A549 (cell line): ENCODE results near the gene FNBP1L. TPM values are rescaled to one million over a fixed set of nuclear protein-coding genes. Genes with fewer than 3 reads are reported as not detected.

Source experiments
- ATAC-seq, 2 experiments: fragments of 200-7000 bp in 1 of 2; fragments of >200 bp in 1 of 2; cut with Nextera tagmentation in 1 of 2; cut with Tn5 transposase in 1 of 2; 3 replicates each; pipeline versions ENCODE4 v1.8.0 to v1.9.1; 2018 to 2020; ENCODE audit warnings: mild to moderate bottlenecking in 1 of 2, moderate library complexity in 1 of 2
- CTCF ChIA-PET: fragments of 300-600 bp; sonication (Branson Sonifier 250); formaldehyde crosslinking; extraction: SDS; loops from one replicate; lab custom pipeline; 2021; ENCODE audit warnings: antibody characterized with exemption, inconsistent platforms; lab: Yijun Ruan, JAX
- POLR2A ChIA-PET: fragments of 350-600 bp; formaldehyde crosslinking; extraction: SDS; loops from one replicate; lab custom pipeline; 2021; ENCODE audit warnings: antibody characterized with exemption, inconsistent platforms; lab: Yijun Ruan, JAX
- DNase-seq, 2 experiments: peaks; one replicate each; pipeline versions ENCODE4 v3.0.0 to v3.0.0-alpha.2; 2011 to 2016; ENCODE audit warnings: low read depth in 1 of 2, low spot score in 1 of 2
- FAIRE-seq: peaks from 2 replicates; lab custom pipeline; 2011; peaks lifted over from hg19 to GRCh38; lab: Jason Lieb, UNC
- H3K27ac ChIP-seq, 2 experiments: fragments of >200 bp; sonication (Bioruptor Twin); formaldehyde crosslinking; 3 replicates each; pipeline ENCODE4 v1.5.1; 2016 to 2017
- H3K4me1 ChIP-seq: fragments of >200 bp; sonication (Bioruptor Twin); formaldehyde crosslinking; 3 replicates; pipeline ENCODE4 v1.6.1; 2016
- H3K4me2 ChIP-seq: fragments of >200 bp; sonication (Bioruptor Twin); formaldehyde crosslinking; 3 replicates; pipeline ENCODE4 v1.6.1; 2016
- H3K4me3 ChIP-seq: fragments of >200 bp; sonication (Bioruptor Twin); formaldehyde crosslinking; 3 replicates; pipeline ENCODE4 v1.5.1; 2016
- H3K9me3 ChIP-seq: fragments of >200 bp; sonication (Bioruptor Twin); formaldehyde crosslinking; 3 replicates; pipeline ENCODE4 v1.6.1; 2016
- BCL3 ChIP-seq: fragments of >200 bp; sonication (Bioruptor Twin); formaldehyde crosslinking; IDR thresholded peaks from 3 replicates; pipeline ENCODE4 v1.6.1; 2016
- BHLHE40 ChIP-seq: IDR thresholded peaks from 2 replicates; pipeline ENCODE4 v1.6.1; 2012; ENCODE audit warnings: low read depth, low read length, inconsistent platforms
- ELK1 ChIP-seq: fragments of 150-350 bp; IDR thresholded peaks from 2 replicates; pipeline ENCODE4 v1.6.1; 2014; ENCODE audit warnings: low read depth, mild to moderate bottlenecking, low read length
- EP300 ChIP-seq, 2 experiments: fragments of >200 bp; sonication (Bioruptor Twin); formaldehyde crosslinking; IDR thresholded peaks; 2 replicates in 1 of 2; 3 replicates in 1 of 2; pipeline ENCODE4 v1.6.1; 2016 to 2017
- FOSL2 ChIP-seq, 2 experiments: fragments of 450-650 bp in 1 of 2; fragments of >200 bp in 1 of 2; sonication (Bioruptor Twin) in 1 of 2; formaldehyde crosslinking; IDR thresholded peaks; 2 replicates each; pipeline versions ENCODE4 v1.5.0 to v1.6.1; 2016 to 2020; ENCODE audit warnings: mild to moderate bottlenecking in 1 of 2, moderate library complexity in 1 of 2
- HDAC2 ChIP-seq: fragments of 200-600 bp; sonication (generic); IDR thresholded peaks from 2 replicates; pipeline ENCODE4 v1.6.1; 2016
- HEYL ChIP-seq: fragments of 250-450 bp; sonication (Bioruptor Pico); IDR thresholded peaks from 2 replicates; pipeline ENCODE4 v1.8.0; 2021; ENCODE audit warnings: mild to moderate bottlenecking, moderate library complexity
- JUN ChIP-seq, 2 experiments: fragments of >200 bp; sonication (Bioruptor Twin); formaldehyde crosslinking; IDR thresholded peaks; 2 replicates in 1 of 2; 3 replicates in 1 of 2; pipeline ENCODE4 v1.6.1; 2016 to 2017
- NPAS2 ChIP-seq: fragments of 250-450 bp; sonication (Bioruptor Pico); IDR thresholded peaks from 2 replicates; pipeline ENCODE4 v1.8.0; 2022; ENCODE audit warnings: mild to moderate bottlenecking, moderate library complexity, borderline replicate concordance
- PHF8 ChIP-seq: fragments of 200-600 bp; sonication (generic); IDR thresholded peaks from 2 replicates; pipeline ENCODE4 v1.6.1; 2016; ENCODE audit warnings: low read depth, mild to moderate bottlenecking, antibody characterized with exemption, moderate library complexity, borderline replicate concordance
- POLR2A ChIP-seq: IDR thresholded peaks from 2 replicates; pipeline ENCODE4 v1.6.1; 2012; ENCODE audit warnings: mild to moderate bottlenecking, low read length
- POLR2AphosphoS2 ChIP-seq: conservative IDR thresholded peaks from 2 replicates; pipeline ENCODE4 v1.6.1; 2012; ENCODE audit warnings: low read length, improper control_type of control experiment, inconsistent platforms
- RAD21 ChIP-seq, 2 experiments: fragments of >200 bp in 1 of 2; sonication (Bioruptor Twin) in 1 of 2; formaldehyde crosslinking in 1 of 2; IDR thresholded peaks in 1 of 2; conservative IDR thresholded peaks in 1 of 2; 2 replicates in 1 of 2; 3 replicates in 1 of 2; pipeline ENCODE4 v1.6.1; 2012 to 2018; ENCODE audit warnings: inconsistent platforms in 1 of 2
- RNF2 ChIP-seq: fragments of 200-600 bp; sonication (generic); IDR thresholded peaks from 2 replicates; pipeline ENCODE4 v1.6.1; 2016; ENCODE audit warnings: low read depth, mild to moderate bottlenecking, antibody characterized with exemption, moderate library complexity, borderline replicate concordance
- ZC3H11A ChIP-seq: fragments of 450-650 bp; IDR thresholded peaks from 2 replicates; pipeline ENCODE4 v1.6.1; 2014; ENCODE audit warnings: antibody characterized with exemption, mild to moderate bottlenecking
- ZNF302 ChIP-seq: fragments of 250-450 bp; sonication (Bioruptor Pico); IDR thresholded peaks from 2 replicates; pipeline ENCODE4 v1.9.0; 2021; ENCODE audit warnings: inconsistent platforms, mild to moderate bottlenecking, moderate library complexity
- WGBS: methylation state at CpG from one replicate; pipeline ENCODE4 v1.1.6; 2017; ENCODE audit errors: missing lambda C conversion rate; 5-methylcytosine and 5-hydroxymethylcytosine counted together
- polyA minus RNA-seq: library from RNA; depleted of rRNA, polyadenylated mRNA; stranded (reverse); fragments of >200 nt; gene quantifications from 2 replicates; pipeline ENCODE4 v1.2.3, GENCODE V29; 2011; rRNA and poly(A)+ RNA removed
- polyA plus RNA-seq, 4 experiments: library from polyadenylated mRNA; depleted of rRNA in 3 of 4; stranded (reverse); fragments of >200 nt; fragmentation: RNase III in 1 of 4; extraction: RNeasy Plus Mini Kit Qiagen cat#74134 plus additional on column Dnase treatment in 1 of 4; gene quantifications; 2 replicates in 3 of 4; 3 replicates in 1 of 4; pipeline ENCODE4 v1.2.3, GENCODE V29; 2011 to 2017
- TF ChIP-seq, protein P1 (sequence below): fragments of >200 bp; sonication (Bioruptor Twin); formaldehyde crosslinking; IDR thresholded peaks from 3 replicates; pipeline ENCODE4 v1.5.1; 2016
- TF ChIP-seq, protein P2 (sequence below): fragments of 200-600 bp; sonication (generic); IDR thresholded peaks from 2 replicates; pipeline ENCODE4 v1.6.1; 2016; ENCODE audit warnings: antibody characterized with exemption, mild to moderate bottlenecking, moderate library complexity

FNBP1L gene
- polyA plus RNA-seq (2011; rRNA removed), result 31.3 and 42.3 TPM in 2 replicates
- polyA plus RNA-seq (2012; cell fraction: cytosol; rRNA removed), result 5.7 and 6.1 TPM in 2 replicates
- 3.4 and 6.0 TPM in 2 replicates for polyA plus RNA-seq (2012; cell fraction: nucleus; rRNA removed)
- polyA plus RNA-seq (2017; fragmentation: RNase III; extraction: RNeasy Plus Mini Kit Qiagen cat#74134 plus additional on column Dnase treatment), result 17.8 to 19.8 TPM (median 19.4 TPM) in 3 replicates
- 16.9 and 17.3 TPM in 2 replicates for polyA minus RNA-seq

DNA sequence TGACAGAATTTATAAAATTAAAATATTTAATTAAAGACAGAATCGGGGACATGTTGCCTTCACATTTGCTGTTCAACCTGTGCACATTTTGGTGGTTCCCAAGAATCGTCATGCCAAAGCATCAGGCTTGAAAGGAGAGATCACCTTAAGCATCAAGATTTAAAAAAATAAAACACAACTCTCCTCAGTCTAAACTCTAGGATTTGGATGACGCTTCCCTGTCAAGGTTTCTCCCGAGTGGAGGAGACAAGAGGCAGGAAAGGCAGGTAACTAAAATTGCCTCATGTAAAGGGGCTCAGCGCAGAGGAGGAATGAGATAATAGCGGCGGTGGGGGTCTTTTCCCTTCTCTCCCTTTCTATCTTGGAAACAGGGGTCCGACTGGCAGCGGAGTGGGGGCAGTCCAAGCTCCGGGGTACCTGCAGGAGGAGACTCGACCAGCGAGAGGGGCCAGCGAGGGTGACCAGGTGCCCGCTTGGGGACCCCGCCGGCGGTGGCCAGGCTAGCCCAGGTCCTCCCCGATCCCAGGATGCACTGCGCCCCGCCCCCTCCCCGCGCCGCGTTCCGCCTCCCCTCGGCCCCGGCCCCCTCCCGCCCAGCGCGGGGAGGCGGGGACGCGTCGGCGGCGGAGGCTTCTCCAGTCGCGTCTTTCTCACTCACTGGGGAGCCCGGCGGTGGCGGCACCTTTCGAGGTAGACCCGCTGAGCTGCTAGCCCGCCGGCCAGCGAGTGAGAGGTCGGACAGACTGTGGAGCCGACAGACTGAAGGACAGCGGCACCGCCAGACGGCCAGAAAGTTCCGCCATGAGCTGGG is at the start of gene FNBP1L:
Gene FNBP1L (plus strand): TSS at position 638 of the 811 bp plus-strand sequence. CDS start 164 bp downstream, at position 802.
- H3K4me1 ChIP-seq, result peaks cover 24% of the 10 kb centered on the region
- DNase-seq, result peak; percentile 61 to 74
- ChIA-PET CTCF (interaction anchor here (0.5 to 1.3 kb wide), 4 partner anchors 9 to 396 kb away, joined by 3 to 5 read pairs (median 3); no protein-coding TSS in a partner anchor), POLR2A (interaction anchor here (0.7 to 0.8 kb wide), 3 partner anchors 170 to 400 kb away, joined by 3 to 4 read pairs (median 3); no protein-coding TSS in a partner anchor)
- H3K4me3 ChIP-seq, result peak within 1 kb of the TSS; percentile 72
- peak; percentile 45 for TF ChIP-seq POLR2A
- no peak for TF ChIP-seq ZC3H11A
- TF ChIP-seq, protein P1, sequence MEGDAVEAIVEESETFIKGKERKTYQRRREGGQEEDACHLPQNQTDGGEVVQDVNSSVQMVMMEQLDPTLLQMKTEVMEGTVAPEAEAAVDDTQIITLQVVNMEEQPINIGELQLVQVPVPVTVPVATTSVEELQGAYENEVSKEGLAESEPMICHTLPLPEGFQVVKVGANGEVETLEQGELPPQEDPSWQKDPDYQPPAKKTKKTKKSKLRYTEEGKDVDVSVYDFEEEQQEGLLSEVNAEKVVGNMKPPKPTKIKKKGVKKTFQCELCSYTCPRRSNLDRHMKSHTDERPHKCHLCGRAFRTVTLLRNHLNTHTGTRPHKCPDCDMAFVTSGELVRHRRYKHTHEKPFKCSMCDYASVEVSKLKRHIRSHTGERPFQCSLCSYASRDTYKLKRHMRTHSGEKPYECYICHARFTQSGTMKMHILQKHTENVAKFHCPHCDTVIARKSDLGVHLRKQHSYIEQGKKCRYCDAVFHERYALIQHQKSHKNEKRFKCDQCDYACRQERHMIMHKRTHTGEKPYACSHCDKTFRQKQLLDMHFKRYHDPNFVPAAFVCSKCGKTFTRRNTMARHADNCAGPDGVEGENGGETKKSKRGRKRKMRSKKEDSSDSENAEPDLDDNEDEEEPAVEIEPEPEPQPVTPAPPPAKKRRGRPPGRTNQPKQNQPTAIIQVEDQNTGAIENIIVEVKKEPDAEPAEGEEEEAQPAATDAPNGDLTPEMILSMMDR, result no peak
- no peak for TF ChIP-seq POLR2AphosphoS2
- no peak for TF ChIP-seq RAD21 (conservative IDR thresholded peaks at IDR 0.05 in 1 of 2, IDR thresholded peaks at IDR 0.05 in 1 of 2)
- TF ChIP-seq JUN (IDR thresholded peaks at IDR 0.05), result peak in 1 of 2 experiments; percentile 51; a peak in 2 of 5 replicates
- no peak for TF ChIP-seq EP300 (IDR thresholded peaks at IDR 0.05)
- 0 out of 2 replicates have a peak, but pooled peaks have one; percentile 12 for TF ChIP-seq PHF8
- 0 out of 3 replicates have a peak, but pooled peaks have one; percentile 29 for TF ChIP-seq BCL3
- ATAC-seq, result peak; percentile 90 to 91
- no peaks in the 10 kb centered on the region for H3K9me3 ChIP-seq
- peak within 1 kb of the TSS; percentile 77 for H3K4me2 ChIP-seq
- WGBS, result under 1% methylated on average over 10 of the region's 52 CpGs
- peak within 1 kb of the TSS; percentile 79 to 93 for H3K27ac ChIP-seq
- FAIRE-seq, result no peak

DNA sequence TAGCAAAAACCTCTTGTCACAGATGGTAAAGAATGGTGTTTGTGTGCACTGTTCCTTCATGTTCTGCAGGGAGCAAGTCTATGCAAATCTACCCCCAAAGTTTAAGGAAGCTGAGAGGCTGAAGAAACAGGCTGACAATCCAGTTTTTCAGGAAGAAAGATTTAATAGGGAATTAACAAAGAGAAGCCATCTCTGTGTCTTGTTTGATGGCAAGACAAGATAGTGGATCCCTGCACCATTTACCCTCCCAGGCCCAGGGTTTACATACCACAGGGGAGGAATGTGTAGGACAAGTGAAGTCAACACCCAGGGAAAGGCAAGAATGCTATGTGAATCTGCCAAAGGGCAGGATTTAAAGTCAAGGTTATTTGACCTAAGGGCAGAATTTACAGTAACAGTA is 48.1 kb upstream of the FNBP1L start:
- FAIRE-seq, result no peak
- no peak overlapping the region for H3K4me3 ChIP-seq
- no peak overlapping the region for H3K4me2 ChIP-seq
- H3K9me3 ChIP-seq, result no peaks in the 10 kb centered on the region
- ATAC-seq, result no peak
- ChIA-PET CTCF (no interaction called here), POLR2A (no interaction called here)
- DNase-seq, result no peak
- no peaks in the 10 kb centered on the region for H3K4me1 ChIP-seq
- TF ChIP-seq ZNF302 (CRISPR knock-in tag) (no peak), ZC3H11A (no peak), RAD21 (conservative IDR thresholded peaks at IDR 0.05 in 1 of 2, IDR thresholded peaks at IDR 0.05 in 1 of 2) (no peak), FOSL2 (IDR thresholded peaks at IDR 0.05) (no peak), FOSL2 (CRISPR knock-in tag; IDR thresholded peaks at IDR 0.05) (no peak), EP300 (IDR thresholded peaks at IDR 0.05) (no peak), NPAS2 (CRISPR knock-in tag) (no peak), HDAC2 (no peak), POLR2AphosphoS2 (no peak), ELK1 (no peak), RNF2 (no peak), HEYL (CRISPR knock-in tag) (no peak), BHLHE40 (no peak)
- TF ChIP-seq, protein P1, result no peak
- TF ChIP-seq, protein P2, sequence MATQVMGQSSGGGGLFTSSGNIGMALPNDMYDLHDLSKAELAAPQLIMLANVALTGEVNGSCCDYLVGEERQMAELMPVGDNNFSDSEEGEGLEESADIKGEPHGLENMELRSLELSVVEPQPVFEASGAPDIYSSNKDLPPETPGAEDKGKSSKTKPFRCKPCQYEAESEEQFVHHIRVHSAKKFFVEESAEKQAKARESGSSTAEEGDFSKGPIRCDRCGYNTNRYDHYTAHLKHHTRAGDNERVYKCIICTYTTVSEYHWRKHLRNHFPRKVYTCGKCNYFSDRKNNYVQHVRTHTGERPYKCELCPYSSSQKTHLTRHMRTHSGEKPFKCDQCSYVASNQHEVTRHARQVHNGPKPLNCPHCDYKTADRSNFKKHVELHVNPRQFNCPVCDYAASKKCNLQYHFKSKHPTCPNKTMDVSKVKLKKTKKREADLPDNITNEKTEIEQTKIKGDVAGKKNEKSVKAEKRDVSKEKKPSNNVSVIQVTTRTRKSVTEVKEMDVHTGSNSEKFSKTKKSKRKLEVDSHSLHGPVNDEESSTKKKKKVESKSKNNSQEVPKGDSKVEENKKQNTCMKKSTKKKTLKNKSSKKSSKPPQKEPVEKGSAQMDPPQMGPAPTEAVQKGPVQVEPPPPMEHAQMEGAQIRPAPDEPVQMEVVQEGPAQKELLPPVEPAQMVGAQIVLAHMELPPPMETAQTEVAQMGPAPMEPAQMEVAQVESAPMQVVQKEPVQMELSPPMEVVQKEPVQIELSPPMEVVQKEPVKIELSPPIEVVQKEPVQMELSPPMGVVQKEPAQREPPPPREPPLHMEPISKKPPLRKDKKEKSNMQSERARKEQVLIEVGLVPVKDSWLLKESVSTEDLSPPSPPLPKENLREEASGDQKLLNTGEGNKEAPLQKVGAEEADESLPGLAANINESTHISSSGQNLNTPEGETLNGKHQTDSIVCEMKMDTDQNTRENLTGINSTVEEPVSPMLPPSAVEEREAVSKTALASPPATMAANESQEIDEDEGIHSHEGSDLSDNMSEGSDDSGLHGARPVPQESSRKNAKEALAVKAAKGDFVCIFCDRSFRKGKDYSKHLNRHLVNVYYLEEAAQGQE, result no peak
- no peak overlapping the region for H3K27ac ChIP-seq
